H1 (cell line): ENCODE data around the gene TMEM129. TPM values are rescaled to one million over a fixed set of nuclear protein-coding genes. Genes with fewer than 3 reads are reported as not detected.

ENCODE experiments used
- BACH1 ChIP-seq: IDR thresholded peaks from 2 replicates; pipeline ENCODE4 v1.6.1; 2012; ENCODE audit warnings: low read length, improper control_type of control experiment
- polyA plus RNA-seq, 7 experiments: library from polyadenylated mRNA; depleted of rRNA in 3 of 7; stranded (reverse) in 5 of 7; unstranded in 2 of 7; fragments of >200 nt in 5 of 7; fragments of 200-250 nt in 2 of 7; gene quantifications; 1 replicate in 5 of 7; 2 replicates in 1 of 7; 4 replicates in 1 of 7; pipeline versions ENCODE4 v1.2.1 to v1.2.3, GENCODE V29; 2011 to 2013; ENCODE audit warnings: missing spikeins in 2 of 7, mixed read lengths in 2 of 7
- total RNA-seq: library from RNA; stranded (reverse); fragmentation: NEBNext Ultra II Directional; extraction: Animal tissue kit (Norgen Biotek cat#: 25700); gene quantifications from 2 replicates; pipeline ENCODE4 v1.2.1, GENCODE V29; 2021

The TMEM129 gene
- total and polyA plus RNA-seq, 2 of the 8 experiments (the other 6 are each of a cell fraction or from before 2014, with no cell fraction given), result 31.5 to 58.7 TPM

DNA sequence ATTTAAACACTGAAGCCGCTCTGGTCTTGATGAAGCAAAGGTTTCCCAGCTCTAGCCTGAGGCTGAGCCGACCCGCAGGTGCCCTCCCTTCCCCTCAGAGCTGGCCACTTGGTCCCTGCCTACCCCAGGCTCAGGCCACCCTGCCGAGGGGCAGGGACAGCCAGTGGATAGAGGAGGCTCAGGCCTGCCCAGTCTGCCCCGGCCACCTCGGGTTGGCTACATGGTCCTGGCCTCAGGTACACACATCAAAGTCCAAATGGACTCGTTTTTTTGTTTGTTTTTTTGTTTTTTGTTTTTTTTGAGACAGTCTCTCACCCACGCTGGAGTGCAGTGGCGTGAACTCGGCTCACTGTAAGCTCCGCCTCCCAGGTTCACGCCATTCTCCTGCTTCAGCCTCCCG lies 24.0 kb upstream of the TMEM129 start (continued):
- no peak for TF ChIP-seq BACH1
